GM19193 (cell line): ENCODE data around the gene KCTD4.

Source experiments
- POLR2A ChIP-seq: IDR thresholded peaks from 4 replicates; pipeline ENCODE4 v1.6.1; 2011; ENCODE audit not compliant: insufficient read depth, insufficient read length; ENCODE audit errors: extremely low read depth

Gene KCTD4

DNA sequence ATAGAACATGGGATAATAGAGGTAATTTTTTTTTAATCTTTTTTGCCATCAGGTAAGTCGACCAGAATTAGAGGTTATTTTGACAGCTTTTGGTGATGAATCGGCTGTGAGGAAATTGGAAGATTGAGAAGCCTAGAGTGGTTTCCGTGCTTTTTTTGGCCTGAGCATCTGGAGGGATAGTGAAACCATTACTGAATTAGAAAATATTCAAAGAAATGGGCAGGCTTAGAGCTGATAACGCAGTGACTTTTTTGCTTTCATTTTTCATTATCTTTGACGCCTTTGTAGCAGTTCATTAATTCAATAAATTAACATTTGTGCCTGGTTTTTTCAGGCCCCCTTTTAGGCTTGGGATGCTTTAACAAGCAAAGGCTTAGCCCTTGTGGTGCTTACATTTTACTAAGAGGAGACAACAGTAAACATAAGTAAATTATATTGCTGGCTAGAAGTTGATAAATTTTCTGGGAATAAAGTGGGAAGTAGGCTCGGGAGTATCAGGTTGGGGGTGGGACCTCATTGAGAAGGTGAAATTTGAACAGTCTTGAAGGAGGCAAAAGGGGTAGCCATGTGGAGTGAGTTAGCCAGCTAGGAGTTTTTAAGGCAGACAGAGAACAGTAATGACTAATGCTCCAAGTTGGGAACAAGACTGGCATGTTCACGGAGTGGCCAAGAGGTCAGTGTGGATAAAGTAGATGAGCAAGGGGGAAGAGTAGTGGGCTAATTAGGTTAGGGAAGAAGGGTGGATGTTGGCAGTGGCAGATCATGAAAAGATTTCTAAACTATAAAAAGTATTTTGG is 44.1 kb downstream of the KCTD4 start:
- no peak for TF ChIP-seq POLR2A

DNA sequence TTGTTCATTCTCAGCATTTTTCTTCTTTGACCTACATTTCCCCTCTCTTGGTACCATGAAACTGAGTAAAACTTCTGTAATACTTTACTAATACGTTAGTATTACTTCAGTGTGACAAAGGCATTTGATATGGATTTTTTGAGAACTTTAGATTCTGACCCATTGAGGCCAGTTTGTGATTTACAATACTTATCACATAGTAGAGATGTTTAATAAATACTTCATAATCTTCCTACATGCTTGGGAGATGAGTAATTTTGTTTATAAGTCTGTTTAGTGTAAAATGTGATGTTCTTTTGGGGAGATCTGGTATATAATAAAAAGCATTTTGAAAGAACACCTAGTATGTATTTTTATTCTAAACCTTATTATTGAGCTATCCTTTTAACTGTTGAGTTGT is 50.9 kb downstream of the KCTD4 start:
- TF ChIP-seq POLR2A = no peak

DNA sequence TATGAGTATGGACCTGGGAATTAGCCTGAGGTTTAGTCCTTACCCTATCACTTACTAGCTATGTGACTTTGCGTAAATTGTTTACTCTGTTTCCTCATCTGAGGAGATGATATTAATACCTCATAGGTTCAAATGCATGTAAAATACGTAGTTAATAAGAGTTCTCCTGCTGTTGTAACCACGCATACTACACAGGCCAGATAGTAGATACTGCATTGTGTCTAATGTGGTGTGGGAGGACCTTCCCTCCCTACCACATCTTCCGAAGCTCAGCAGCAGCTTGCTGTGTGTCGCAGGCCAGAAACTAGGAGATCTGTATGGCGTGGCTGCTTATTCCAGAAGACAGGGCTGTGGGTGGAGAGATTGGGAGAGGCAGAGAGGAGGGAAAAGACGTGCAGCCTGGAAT is 57.5 kb downstream of the KCTD4 start:
- TF ChIP-seq POLR2A = no peak
